GM19099 (cell line): ENCODE results near the gene SPRN.

Experiments used
- POLR2A ChIP-seq: IDR thresholded peaks from 3 replicates; pipeline ENCODE4 v1.6.1; 2011; ENCODE audit warnings: low read depth; ENCODE audit not compliant: insufficient read length; ENCODE audit errors: extremely low read depth

The SPRN gene

GRCh38 chr10:133388973-133389818, 35.2 kb downstream of the SPRN start:
- peak; percentile 59 for TF ChIP-seq POLR2A

DNA sequence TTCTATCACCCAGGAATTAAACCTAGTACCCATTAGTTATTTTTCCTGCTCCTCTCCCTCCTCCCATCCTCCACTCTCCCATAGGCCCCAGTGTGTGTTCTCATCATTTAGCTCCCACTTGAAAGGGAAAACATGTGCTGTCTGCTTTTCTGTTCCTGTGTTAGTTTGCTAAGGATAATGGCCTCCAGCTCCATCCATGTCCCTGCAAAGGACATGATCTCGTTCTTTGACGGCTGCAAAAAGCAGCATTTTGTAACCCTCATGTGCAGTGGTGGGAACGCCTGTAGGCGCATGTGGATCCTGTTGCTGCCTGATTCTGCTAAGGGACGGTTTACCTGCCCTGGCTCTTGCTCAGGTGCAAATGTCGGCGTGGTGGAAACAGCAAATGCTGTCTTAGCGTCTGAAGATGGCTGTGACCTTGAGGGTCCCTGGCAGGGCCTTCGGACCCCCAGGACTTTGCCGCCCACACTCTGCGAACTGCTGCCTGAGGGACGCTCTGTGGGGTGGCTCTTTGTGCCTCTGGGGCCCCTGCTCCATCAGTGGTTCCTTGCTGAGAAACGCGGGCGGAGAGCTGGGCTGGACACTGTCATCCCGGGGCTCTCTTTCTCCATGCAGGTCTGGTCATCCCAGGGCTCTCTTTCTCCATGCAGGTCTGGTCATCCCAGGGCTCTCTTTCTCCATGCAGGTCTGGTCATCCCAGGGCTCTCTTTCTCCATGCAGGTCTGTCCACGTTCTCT, 36.0 kb downstream of the SPRN start:
- no peak for TF ChIP-seq POLR2A

- no peak for TF ChIP-seq POLR2A
Measured at GRCh38 chr10:133385214-133385613, 39.2 kb downstream of the SPRN start.

DNA sequence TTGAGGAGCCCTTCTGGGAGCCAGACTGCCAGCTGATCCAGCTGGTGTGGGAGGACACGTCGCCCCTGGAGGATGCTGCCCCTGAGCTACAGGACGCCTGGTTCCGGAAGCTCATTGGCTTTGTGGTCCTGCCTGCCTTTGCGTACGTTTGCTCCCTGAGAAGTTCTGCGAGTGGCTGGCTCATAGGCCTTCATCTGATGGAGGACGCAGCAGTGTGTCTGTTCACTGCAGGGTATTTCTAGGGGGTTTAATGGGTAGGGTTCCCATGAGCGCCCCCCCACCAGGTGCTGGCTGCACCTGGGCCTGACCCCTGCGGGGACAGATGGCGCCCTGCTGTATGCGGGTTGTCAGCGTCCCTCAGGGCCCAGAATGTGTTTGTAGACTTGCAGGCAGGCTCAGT, 40.4 kb downstream of the SPRN start:
- no peak for TF ChIP-seq POLR2A

- no peak for TF ChIP-seq POLR2A
Measured at GRCh38 chr10:133383551-133383950, 40.9 kb downstream of the SPRN start.

- no peak for TF ChIP-seq POLR2A
Measured at GRCh38 chr10:133381036-133381435, 43.4 kb downstream of the SPRN start.

DNA sequence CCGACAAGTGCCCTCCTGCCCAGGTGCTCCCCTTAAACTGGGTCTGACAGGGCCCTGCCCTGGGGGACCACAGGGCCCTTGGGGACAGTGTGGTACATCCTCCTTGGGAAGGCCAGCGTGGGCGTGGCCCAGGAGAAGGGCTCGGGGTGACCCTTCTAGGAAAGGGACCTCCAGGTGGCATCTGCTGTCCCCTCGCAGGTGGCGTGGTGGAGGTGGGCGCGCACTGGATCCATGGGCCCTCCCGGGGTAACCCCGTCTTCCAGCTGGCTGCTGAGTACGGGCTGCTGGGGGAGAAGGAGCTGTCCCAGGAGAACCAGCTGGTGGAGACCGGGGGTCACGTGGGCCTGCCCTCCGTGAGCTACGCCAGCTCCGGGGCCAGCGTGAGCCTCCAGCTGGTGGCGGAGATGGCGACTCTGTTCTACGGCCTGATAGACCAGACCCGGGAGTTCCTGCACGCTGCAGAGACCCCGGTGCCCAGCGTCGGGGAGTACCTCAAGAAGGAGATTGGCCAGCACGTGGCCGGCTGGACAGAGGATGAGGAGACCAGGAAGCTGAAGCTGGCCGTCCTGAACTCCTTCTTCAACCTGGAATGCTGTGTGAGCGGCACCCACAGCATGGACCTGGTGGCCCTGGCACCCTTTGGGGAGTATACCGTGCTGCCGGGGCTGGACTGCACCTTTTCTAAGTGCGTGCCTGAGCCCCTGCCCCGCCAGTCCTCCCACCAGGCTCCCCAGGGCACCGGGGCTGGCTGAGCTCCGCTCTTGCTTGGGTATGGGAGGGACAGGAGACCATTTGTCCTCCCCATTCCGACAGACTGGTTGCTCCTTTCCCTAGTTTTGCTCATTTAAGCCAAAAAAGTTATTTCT, 44.4 kb downstream of the SPRN start:
- TF ChIP-seq POLR2A = no peak

GRCh38 chr10:133379152-133379800, 45.1 kb downstream of the SPRN start, which contains the start of gene PAOX:
Gene PAOX, plus strand, starts transcription at chr10:133379262. Its CDS starts 55 bp downstream, at chr10:133379317.
- peak; percentile 71 for TF ChIP-seq POLR2A

GRCh38 chr10:133378251-133379096, 46.0 kb downstream of the SPRN start:
- TF ChIP-seq POLR2A = no peak

DNA sequence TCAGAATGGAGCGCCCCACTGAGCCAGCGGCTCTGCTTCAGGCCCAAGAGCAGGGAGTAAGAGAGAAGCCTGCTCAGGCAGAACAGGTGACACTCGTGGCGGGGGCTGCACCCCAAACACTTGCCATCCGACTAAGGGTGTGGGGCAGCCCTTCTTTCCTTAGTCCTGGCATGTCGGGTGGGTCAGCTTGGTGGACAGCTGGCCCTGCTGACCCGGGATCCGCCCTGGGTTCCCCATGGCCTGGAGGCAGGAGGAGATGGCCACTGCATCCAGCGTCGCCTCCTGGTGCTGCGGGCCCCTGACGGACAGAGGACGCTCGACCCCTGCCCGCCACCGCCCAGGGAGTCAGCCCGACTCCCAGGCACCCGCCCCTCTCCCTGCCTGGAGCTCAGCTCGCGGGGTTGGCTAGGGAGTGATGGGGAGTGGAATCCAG, 46.6 kb downstream of the SPRN start:
- TF ChIP-seq POLR2A = no peak

DNA sequence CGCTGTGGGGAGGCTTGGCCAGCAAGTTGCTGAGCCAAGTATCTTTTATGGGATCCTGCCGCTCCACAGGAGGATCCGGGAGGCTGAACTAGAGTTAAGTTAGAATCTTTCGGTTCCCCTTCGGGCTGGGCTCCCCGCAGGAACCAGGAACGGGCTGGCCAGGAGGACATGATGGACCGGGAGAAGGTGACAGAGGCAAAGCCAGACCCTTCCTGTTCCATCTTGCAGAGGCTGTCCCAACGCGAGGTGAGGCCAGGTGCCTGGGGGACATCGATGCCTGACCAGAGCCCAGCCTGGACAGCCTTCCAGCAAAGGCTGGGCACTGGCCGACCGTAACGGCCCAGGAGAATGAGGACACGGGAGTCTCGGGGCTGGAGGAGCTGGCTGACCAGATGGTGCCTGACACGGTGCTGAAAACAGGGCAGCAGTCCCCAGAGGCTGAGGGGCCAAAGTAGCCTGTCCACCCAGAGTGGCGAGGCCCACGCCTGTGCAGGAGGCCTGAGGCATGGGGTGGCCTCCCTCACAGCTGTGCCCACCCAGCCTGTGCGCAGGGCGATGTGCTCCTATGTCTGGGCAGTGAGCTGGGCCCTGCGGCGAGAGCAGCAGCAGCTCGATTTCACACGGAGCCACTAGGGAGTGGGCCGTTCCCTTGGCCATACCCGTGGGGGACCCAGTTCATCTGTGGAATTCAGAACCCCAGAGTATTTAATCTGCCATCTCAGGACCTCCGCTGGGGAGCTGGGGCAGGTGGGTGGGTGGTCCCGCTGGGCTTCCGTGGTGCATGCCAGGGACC, 47.2 kb downstream of the SPRN start:
- no peak for TF ChIP-seq POLR2A

GRCh38 chr10:133375357-133376115, 48.9 kb downstream of the SPRN start:
- TF ChIP-seq POLR2A = no peak
